Astrocyte of the cerebellum (primary cell): ENCODE measurements around the gene VPS13C.
A peak's percentile ranks its signal among the peaks of the same experiment; 100 is the strongest.

Source experiments
- DNase-seq: peaks from one replicate; pipeline ENCODE4 v3.0.0-alpha.2; 2011; ENCODE audit warnings: low read depth
- H3K4me3 ChIP-seq: 2 replicates; pipeline ENCODE4 v1.5.1; 2011; ENCODE audit warnings: mild to moderate bottlenecking, low read depth, low read length, moderate library complexity
- in situ Hi-C: cut with HindIII; loops from 2 replicates; pipeline ENCODE4 v1.10.0; 2017; ENCODE audit warnings: low sequenced_read_pairs
- TF ChIP-seq, protein P1 (sequence below): IDR thresholded peaks from 2 replicates; pipeline ENCODE4 v1.5.1; 2012; ENCODE audit warnings: low read length, low read depth, moderate library complexity, mild to moderate bottlenecking; ENCODE audit errors: missing control alignments

The VPS13C gene

DNA sequence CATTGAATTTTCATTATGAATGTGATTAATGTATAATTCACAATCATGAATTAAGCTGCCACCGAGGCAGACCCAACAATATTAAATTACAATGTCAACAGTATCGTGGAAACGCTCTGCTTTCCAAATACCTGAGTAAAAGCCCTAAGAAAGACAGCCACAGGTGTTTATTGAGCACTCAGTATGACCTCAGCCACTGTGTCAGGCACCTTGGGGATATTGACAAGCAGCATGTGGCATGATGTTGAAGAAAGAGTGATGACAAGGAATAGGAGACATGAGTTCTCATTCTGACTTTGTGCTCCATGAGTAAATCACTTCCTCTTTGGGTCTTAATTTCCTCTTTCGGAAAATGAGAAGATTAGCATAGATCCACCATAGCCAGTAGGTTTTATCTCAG, 19.3 kb upstream of the VPS13C start:
- H3K4me3 ChIP-seq = no peak overlapping the region
- in situ Hi-C loops = no loop called here
- TF ChIP-seq, protein P1, sequence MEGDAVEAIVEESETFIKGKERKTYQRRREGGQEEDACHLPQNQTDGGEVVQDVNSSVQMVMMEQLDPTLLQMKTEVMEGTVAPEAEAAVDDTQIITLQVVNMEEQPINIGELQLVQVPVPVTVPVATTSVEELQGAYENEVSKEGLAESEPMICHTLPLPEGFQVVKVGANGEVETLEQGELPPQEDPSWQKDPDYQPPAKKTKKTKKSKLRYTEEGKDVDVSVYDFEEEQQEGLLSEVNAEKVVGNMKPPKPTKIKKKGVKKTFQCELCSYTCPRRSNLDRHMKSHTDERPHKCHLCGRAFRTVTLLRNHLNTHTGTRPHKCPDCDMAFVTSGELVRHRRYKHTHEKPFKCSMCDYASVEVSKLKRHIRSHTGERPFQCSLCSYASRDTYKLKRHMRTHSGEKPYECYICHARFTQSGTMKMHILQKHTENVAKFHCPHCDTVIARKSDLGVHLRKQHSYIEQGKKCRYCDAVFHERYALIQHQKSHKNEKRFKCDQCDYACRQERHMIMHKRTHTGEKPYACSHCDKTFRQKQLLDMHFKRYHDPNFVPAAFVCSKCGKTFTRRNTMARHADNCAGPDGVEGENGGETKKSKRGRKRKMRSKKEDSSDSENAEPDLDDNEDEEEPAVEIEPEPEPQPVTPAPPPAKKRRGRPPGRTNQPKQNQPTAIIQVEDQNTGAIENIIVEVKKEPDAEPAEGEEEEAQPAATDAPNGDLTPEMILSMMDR = no peak
- DNase-seq = no peak

DNA sequence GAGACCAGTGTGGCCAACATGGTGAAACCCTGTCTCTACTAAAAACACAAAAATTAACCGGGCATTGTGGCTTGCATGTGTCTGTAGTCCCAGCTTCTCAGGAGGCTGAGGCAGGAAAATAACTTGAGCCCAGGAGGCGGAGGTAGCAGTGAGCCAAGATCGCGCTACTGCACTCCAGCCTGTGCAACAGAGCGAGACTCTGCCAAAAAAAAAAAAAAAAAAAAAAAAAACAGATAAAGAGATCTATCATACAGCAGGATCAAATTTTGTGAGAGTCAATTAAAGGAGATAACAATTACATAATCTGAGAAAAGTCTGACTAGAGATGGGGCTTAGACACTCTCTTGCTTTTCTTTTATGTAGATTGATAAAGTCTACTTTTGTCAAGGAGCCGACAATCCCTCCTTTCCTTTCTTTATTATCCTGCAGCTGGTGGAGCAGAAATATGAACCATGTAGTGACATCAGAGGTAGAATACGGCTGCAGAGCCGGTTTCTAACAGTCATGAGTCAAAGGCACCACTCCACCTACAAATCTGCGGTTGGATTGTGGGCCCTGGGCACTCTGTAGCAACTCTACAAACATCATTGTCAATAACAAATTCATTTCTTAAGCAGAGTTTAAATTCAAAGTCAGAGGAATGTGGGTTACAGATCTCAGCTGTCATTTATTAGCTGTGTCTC, 15.5 kb upstream of the VPS13C start:
- TF ChIP-seq, protein P1 = no peak
- no peak for DNase-seq
- in situ Hi-C loops = no loop called here
- no peak overlapping the region for H3K4me3 ChIP-seq

DNA sequence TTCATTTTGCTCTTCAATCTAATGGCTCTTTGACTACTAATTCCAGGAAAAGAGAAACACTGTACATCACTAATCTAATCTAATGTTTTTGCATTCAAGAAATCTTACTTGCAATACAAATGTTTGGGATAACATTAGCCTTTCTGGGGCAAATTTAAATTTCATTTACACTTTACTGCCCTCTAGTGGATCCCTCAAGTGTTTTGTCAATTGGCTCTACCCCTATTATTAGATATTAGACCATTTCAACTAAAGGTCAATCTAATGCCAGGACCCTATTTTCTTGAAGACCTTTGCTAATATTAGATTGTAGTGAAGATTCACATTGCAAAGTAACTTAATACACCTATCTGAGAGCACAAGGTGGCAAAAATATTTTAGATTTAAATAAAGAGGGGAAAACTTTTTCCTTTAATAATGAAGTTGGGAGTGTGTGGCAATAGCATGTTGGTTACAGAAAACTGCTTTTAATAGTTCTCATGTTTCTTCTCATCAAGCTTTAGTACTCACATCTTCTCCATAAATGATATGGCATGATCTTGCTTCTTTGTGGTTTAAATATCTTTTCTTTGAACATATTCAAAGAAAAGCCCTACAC, 11.6 kb upstream of the VPS13C start:
- in situ Hi-C loops = no loop called here
- no peak overlapping the region for H3K4me3 ChIP-seq
- TF ChIP-seq, protein P1 = peak; percentile 59
- DNase-seq = no peak

DNA sequence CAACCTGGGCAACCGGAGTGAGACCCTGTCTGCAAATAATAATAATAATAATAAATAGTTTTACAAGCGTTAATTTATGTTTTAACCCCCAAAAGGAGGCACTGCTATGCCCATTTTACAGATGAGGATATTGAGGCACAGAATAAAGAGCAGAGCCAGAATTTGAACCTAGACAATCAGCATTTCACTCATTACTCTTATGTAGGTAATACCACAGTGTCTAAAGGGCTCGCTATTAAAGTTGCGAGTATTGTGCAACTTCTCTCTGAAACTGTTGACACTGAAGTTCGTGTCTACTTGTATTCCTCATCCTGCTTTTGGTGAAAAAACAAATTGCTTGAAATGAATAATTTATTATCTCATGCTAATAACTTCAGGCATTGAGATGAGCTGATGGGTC, 9.3 kb upstream of the VPS13C start:
- TF ChIP-seq, protein P1 = no peak
- in situ Hi-C loops = no loop called here
- DNase-seq = no peak
- no peak overlapping the region for H3K4me3 ChIP-seq

DNA sequence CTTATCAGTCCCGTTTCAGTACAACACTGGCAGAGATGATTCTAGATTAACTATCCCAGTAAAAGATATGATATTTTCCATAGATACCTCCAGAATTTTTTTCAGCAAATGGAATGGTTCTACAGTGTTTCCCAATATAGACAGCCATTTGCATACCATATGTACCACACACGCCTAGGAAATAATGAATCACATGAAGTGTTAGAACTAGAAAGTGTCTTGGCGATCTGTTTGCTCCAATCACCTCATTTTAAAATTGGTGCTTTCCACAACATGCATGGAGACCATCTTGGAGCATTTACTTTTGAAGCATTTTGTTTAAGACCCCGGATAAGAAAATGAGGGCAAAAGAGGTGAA, 8.5 kb upstream of the VPS13C start:
- in situ Hi-C loops = no loop called here
- TF ChIP-seq, protein P1 = peak; percentile 1
- DNase-seq = no peak
- no peak overlapping the region for H3K4me3 ChIP-seq

DNA sequence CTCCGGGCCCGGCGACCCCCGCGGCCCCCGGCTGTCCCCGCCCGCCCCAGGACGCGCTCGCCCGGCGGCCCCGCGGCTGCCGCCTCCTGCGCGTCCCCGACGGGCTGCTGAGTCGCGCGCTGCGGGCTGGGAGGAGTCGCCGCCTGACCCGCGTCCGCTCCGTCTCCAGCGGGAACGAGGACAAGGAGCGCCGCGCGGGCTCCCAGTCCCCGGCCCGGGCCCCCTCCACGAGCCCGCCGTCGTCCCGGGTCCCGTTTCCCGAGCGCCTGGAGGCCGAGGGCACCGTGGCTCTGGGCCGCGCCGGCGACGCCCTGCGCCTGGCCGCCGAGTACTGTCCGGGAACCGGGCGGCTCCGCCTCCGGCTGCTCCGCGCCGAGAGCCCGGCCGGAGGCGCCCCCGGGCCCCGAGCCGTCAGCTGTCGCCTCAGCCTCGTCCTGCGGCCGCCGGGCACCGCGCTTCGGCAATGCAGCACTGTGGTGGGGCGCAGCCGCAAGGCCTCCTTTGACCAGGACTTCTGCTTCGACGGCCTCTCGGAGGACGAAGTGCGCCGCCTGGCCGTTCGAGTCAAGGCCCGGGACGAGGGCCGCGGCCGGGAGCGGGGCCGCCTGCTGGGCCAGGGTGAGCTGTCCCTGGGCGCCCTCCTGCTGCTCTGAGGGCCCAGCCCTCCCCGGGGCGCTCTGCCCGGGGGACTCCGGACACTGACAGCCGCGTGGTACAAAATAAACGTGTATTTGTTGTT, 8.0 kb upstream of the VPS13C start:
- TF ChIP-seq, protein P1 = peak; percentile 6
- peak overlapping the region; percentile 20 for H3K4me3 ChIP-seq
- DNase-seq = no peak
- in situ Hi-C loops = no loop called here
